GM12878 (cell line): Measurements from ENCODE around the gene HSD17B2. TPM values are rescaled to one million over a fixed set of nuclear protein-coding genes. Genes with fewer than 3 reads are reported as not detected.

Source experiments
- ATF3 ChIP-seq: IDR thresholded peaks from 2 replicates; pipeline ENCODE4 v1.6.1; 2011; ENCODE audit warnings: low read depth, mild to moderate bottlenecking, low read length, moderate library complexity, borderline replicate concordance; ENCODE audit errors: extremely low read depth
- CTCF ChIP-seq, 3 experiments: IDR thresholded peaks in 2 of 3; conservative IDR thresholded peaks in 1 of 3; 2 replicates each; pipeline ENCODE4 v1.5.1; 2011; ENCODE audit warnings: low read depth in 3 of 3, low read length in 3 of 3, mild to moderate bottlenecking in 3 of 3, control low read depth in 2 of 3, moderate library complexity in 2 of 3, inconsistent platforms in 1 of 3, mixed read lengths in 1 of 3; ENCODE audit not compliant: control insufficient read depth in 2 of 3, insufficient read depth in 1 of 3; ENCODE audit errors: extremely low read depth in 1 of 3
- E4F1 ChIP-seq: fragments of 450-650 bp; IDR thresholded peaks from 2 replicates; pipeline ENCODE4 v1.6.1; 2018; ENCODE audit warnings: borderline replicate concordance, mild to moderate bottlenecking; ENCODE audit not compliant: partially characterized antibody
- EZH2 ChIP-seq: IDR thresholded peaks from 2 replicates; pipeline ENCODE4 v1.6.1; 2012; ENCODE audit warnings: low read depth, mild to moderate bottlenecking, control low read depth, inconsistent platforms, low read length, borderline replicate concordance; ENCODE audit not compliant: control insufficient read depth
- RBBP5 ChIP-seq: fragments of 200-600 bp; sonication (generic); conservative IDR thresholded peaks from 2 replicates; pipeline ENCODE4 v1.6.1; 2016
- RUNX3 ChIP-seq: IDR thresholded peaks from 2 replicates; pipeline ENCODE4 v1.6.1; 2012; ENCODE audit warnings: low read length, inconsistent platforms
- SIX5 ChIP-seq: IDR thresholded peaks from 2 replicates; pipeline ENCODE4 v1.6.1; 2011; ENCODE audit warnings: mild to moderate bottlenecking, low read depth, low read length, moderate library complexity; ENCODE audit not compliant: severe bottlenecking
- TARDBP ChIP-seq: IDR thresholded peaks from 2 replicates; pipeline ENCODE4 v1.6.1; 2016; ENCODE audit warnings: borderline replicate concordance
- USF2 ChIP-seq: IDR thresholded peaks from 2 replicates; pipeline ENCODE4 v1.6.1; 2011; ENCODE audit warnings: low read depth, low read length, improper control_type of control experiment, borderline replicate concordance
- polyA plus RNA-seq, 11 experiments: library from polyadenylated mRNA; depleted of rRNA in 4 of 11; unstranded in 6 of 11; stranded (reverse) in 5 of 11; fragments of >200 nt; fragmentation: Nextera tagmentation in 4 of 11; fragmentation: Illumina TruSeq in 1 of 11; extraction: Ambion mirVana in 4 of 11; extraction: Trizol in 1 of 11; gene quantifications; 1 replicate in 1 of 11; 2 replicates in 10 of 11; pipeline versions ENCODE4 v1.2.1 to v1.2.3, GENCODE V29; 2011 to 2016; ENCODE audit warnings: inconsistent platforms in 2 of 11, missing spikeins in 2 of 11, low read depth in 1 of 11
- total RNA-seq, 4 experiments: library from RNA; depleted of rRNA in 3 of 4; stranded (reverse); fragments of >200 nt in 3 of 4; fragmentation: Illumina TruSeq in 1 of 4; extraction: Trizol in 1 of 4; gene quantifications; 2 replicates each; pipeline versions ENCODE4 v1.2.1 to v1.2.3, GENCODE V29; 2013 to 2021

HSD17B2 gene
- total and polyA plus RNA-seq, 10 of the 15 experiments (the other 5 are each of a cell fraction or from before 2014, with no cell fraction given) = not detected

GRCh38 chr16:82092711-82093110 lies 57.7 kb downstream of the HSD17B2 start (continued):
- TF ChIP-seq ATF3 (no peak), CTCF (IDR thresholded peaks at IDR 0.05 in 2 of 3, conservative IDR thresholded peaks at IDR 0.05 in 1 of 3; ENCODE audit: control insufficient read depth in 2 of 3, extremely low read depth in 1 of 3, insufficient read depth in 1 of 3, low read depth in 3 of 3, low read length in 3 of 3) (no peak), TARDBP (no peak), RBBP5 (no peak), USF2 (no peak), SIX5 (no peak), EZH2 (no peak), E4F1 (no peak), RUNX3 (no peak)
